AG04450 (cell line): ENCODE measurements around the gene DUT. TPM values are rescaled to one million over a fixed set of nuclear protein-coding genes. Genes with fewer than 3 reads are reported as not detected.

Experiments
- CTCF ChIA-PET: fragments of 300-600, 350-600 bp; formaldehyde crosslinking; extraction: SDS; loops from one replicate; lab custom pipeline; 2022; ENCODE audit warnings: antibody characterized with exemption, inconsistent platforms; lab: Charles Lee
- POLR2A ChIA-PET: fragments of 350-600 bp; formaldehyde crosslinking; extraction: SDS; loops from one replicate; lab custom pipeline; 2021; ENCODE audit warnings: antibody characterized with exemption, inconsistent platforms; lab: Yijun Ruan, JAX
- DNase-seq: peaks from one replicate; pipeline ENCODE4 v3.0.0-alpha.2; 2011; ENCODE audit warnings: low read depth, low spot score
- H3K27ac ChIP-seq: one replicate; pipeline ENCODE4 v1.5.1; 2012; ENCODE audit warnings: low read depth, low read length, control low read depth
- H3K27me3 ChIP-seq: one replicate; pipeline ENCODE4 v1.6.0; 2012; ENCODE audit warnings: low read length; ENCODE audit not compliant: control insufficient read depth, insufficient read depth
- H3K4me3 ChIP-seq: 2 replicates; pipeline ENCODE4 v1.5.1; 2011; ENCODE audit warnings: mild to moderate bottlenecking, low read depth, low read length, control low read depth
- H3K9me3 ChIP-seq: 2 replicates; pipeline ENCODE4 v1.5.1; 2012; ENCODE audit warnings: low read length; ENCODE audit not compliant: control insufficient read depth, insufficient read depth
- polyA plus RNA-seq: library from polyadenylated mRNA; depleted of rRNA; stranded (reverse); fragments of >200 nt; gene quantifications from 2 replicates; pipeline ENCODE4 v1.2.3, GENCODE V29; 2011
- TF ChIP-seq, protein P1 (sequence below): IDR thresholded peaks from 2 replicates; pipeline ENCODE4 v1.5.1; 2011; ENCODE audit warnings: low read depth, low read length, control low read depth, inconsistent platforms

The DUT gene
- polyA plus RNA-seq, 1 experiment: 52.8 TPM

DNA sequence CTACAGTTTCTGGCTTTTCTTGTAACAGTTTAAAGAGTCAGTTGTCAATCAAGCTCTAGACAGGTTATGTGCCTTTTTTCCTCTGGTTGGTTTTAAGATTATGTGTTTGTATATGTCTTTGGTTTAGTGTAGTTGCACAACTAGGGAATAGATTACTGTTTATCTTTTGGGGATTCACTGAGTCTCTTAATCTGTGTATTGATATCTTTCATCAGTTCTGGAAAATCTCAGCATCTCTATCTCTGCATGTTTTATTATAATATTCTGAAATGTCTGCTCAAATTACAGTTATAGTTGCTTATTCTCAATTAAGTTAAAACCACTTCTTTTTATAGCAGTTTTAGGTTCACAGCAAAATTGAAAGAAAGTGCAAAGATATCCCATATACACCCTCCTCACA lies 14.3 kb downstream of the DUT start:
- ChIA-PET CTCF (interaction anchor here (0.8 kb wide), 1 partner anchor 9 kb away, joined by 4 read pairs; no protein-coding TSS in a partner anchor), POLR2A (no interaction called here)
- Histone ChIP-seq H3K4me3 (no peak overlapping the region), H3K9me3 (no peaks in the 10 kb centered on the region), H3K27ac (no peak overlapping the region), H3K27me3 (no peaks in the 10 kb centered on the region)
- TF ChIP-seq, protein P1, sequence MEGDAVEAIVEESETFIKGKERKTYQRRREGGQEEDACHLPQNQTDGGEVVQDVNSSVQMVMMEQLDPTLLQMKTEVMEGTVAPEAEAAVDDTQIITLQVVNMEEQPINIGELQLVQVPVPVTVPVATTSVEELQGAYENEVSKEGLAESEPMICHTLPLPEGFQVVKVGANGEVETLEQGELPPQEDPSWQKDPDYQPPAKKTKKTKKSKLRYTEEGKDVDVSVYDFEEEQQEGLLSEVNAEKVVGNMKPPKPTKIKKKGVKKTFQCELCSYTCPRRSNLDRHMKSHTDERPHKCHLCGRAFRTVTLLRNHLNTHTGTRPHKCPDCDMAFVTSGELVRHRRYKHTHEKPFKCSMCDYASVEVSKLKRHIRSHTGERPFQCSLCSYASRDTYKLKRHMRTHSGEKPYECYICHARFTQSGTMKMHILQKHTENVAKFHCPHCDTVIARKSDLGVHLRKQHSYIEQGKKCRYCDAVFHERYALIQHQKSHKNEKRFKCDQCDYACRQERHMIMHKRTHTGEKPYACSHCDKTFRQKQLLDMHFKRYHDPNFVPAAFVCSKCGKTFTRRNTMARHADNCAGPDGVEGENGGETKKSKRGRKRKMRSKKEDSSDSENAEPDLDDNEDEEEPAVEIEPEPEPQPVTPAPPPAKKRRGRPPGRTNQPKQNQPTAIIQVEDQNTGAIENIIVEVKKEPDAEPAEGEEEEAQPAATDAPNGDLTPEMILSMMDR: no peak
- DNase-seq: no peak

DNA sequence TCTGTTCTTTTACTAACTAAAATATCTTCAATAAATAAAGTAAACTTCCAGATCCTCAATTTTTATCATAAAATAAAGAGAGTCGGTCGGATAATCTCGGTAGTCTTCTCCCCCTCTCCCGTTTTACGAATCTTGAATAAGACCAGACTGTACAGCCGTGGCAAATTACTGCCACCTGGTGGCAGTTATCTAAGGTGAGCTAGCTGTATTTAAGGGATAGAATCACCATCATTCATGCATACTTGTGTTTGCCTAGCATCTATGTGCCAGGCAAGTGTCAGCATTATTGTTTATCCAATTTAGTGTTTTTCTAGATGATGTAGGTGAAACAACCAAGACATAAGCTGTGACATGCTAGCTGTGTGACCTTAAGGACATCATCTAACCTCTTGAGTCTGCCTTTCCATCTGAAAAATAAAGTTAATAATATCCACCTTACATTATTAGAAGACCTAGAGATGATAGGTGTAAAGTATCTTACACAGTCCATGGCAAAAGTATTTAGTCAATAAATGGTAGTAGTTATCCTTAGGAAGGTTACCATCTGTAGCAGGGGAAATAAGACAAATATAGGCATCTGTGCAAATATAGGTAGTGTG lies 21.3 kb downstream of the DUT start:
- no peaks in the 10 kb centered on the region for H3K9me3 ChIP-seq
- POLR2A ChIA-PET: no interaction called here
- no peak overlapping the region for H3K4me3 ChIP-seq
- no peaks in the 10 kb centered on the region for H3K27me3 ChIP-seq
- DNase-seq: no peak
- H3K27ac ChIP-seq: no peak overlapping the region
- CTCF ChIA-PET: interaction anchor here (0.6 to 1.8 kb wide), 57 partner anchors 9 to 1158 kb away, joined by 3 to 32 read pairs (median 4); no protein-coding TSS in a partner anchor
- TF ChIP-seq, protein P1: peak; percentile 76

GRCh38 chr15:48354694-48355303 lies 23.6 kb downstream of the DUT start:
- Histone ChIP-seq H3K4me3 (no peak overlapping the region), H3K9me3 (no peaks in the 10 kb centered on the region), H3K27ac (peak overlapping the region; percentile 47), H3K27me3 (no peaks in the 10 kb centered on the region)
- TF ChIP-seq, protein P1: no peak
- ChIA-PET CTCF (interaction anchor here (0.9 to 1.3 kb wide), 2 partner anchors 63 to 501 kb away, joined by 3 read pairs; no protein-coding TSS in a partner anchor), POLR2A (interaction anchor here (0.7 kb wide), 1 partner anchor 1315 kb away, joined by 3 read pairs; no protein-coding TSS in a partner anchor)
- DNase-seq: no peak

- ChIA-PET POLR2A (interaction anchor here (0.6 to 0.7 kb wide), 2 partner anchors 447 to 1315 kb away, joined by 3 read pairs; no protein-coding TSS in a partner anchor), CTCF (interaction anchor here (0.8 to 1.3 kb wide), 3 partner anchors 19 to 501 kb away, joined by 3 to 5 read pairs (median 3); no protein-coding TSS in a partner anchor)
- DNase-seq: no peak
- Histone ChIP-seq H3K27ac (peak overlapping the region; percentile 47), H3K9me3 (no peaks in the 10 kb centered on the region), H3K4me3 (no peak overlapping the region), H3K27me3 (no peaks in the 10 kb centered on the region)
- TF ChIP-seq, protein P1: no peak
Observed at GRCh38 chr15:48355377-48355776, 24.1 kb downstream of the DUT start.
